Measurements from ENCODE around the gene GINS3. TPM values are rescaled to one million over a fixed set of nuclear protein-coding genes. Genes with fewer than 3 reads are reported as not detected.
"Not testable (repeated sequence)": the region's sequence is repeated elsewhere in the genome, so short reads cannot be mapped to it uniquely, and the experiment has no call there.

The GINS3 gene
- total RNA-seq, 1 experiment from 2014 or later = 16.4 TPM

GRCh38 chr16:58415003-58415402, 22.7 kb downstream of the GINS3 start:
- Histone ChIP-seq H4K8ac (replicated peaks; ENCODE audit: insufficient read length, low read depth, low read length) (no peak overlapping the region), H2AK5ac (ENCODE audit: insufficient read length, low read length) (no peak overlapping the region), H4K91ac (ENCODE audit: insufficient read length, low read depth, low read length) (no peak overlapping the region), H3K18ac (ENCODE audit: insufficient read length, low read depth, low read length) (no peak overlapping the region), H2BK20ac (ENCODE audit: low read depth, low read length, poor library complexity, severe bottlenecking) (no peak overlapping the region), H2BK120ac (ENCODE audit: low read depth, low read length, poor library complexity, severe bottlenecking) (no peak overlapping the region), H2BK15ac (ENCODE audit: low read depth, low read length) (no peak overlapping the region), H2BK5ac (ENCODE audit: insufficient read length, low read length) (no peak overlapping the region), H3K27me3 (ENCODE audit: insufficient read depth, low read length) (no peaks in the 10 kb centered on the region), H3T11ph (ENCODE audit: low read length) (no peak overlapping the region), H3K23ac (ENCODE audit: insufficient read length, low read depth, low read length) (no peak overlapping the region), H3K4me2 (ENCODE audit: insufficient read depth, insufficient read length, low read length) (no peak overlapping the region), H2AFZ (ENCODE audit: low read length) (no peak overlapping the region), H4K5ac (ENCODE audit: insufficient read length, low read depth, low read length) (no peak overlapping the region), H3K9ac (ENCODE audit: extremely low read depth, insufficient read length, low read length) (no peak overlapping the region), H3K4ac (ENCODE audit: low read depth, low read length) (no peak overlapping the region), H3K23me2 (ENCODE audit: insufficient read length, low read depth, low read length, poor library complexity, severe bottlenecking) (no peaks in the 10 kb centered on the region), H3K4me1 (ENCODE audit: insufficient read depth, low read length) (peaks cover 6% of the 10 kb centered on the region; the same call in 1 of the 2 replicates), H2BK12ac (ENCODE audit: insufficient read length, low read depth, low read length) (no peak overlapping the region), H3K79me1 (ENCODE audit: insufficient read depth, low read depth, low read length, poor library complexity, severe bottlenecking) (no peaks in the 10 kb centered on the region), H3K14ac (ENCODE audit: insufficient read depth, low read length) (no peak overlapping the region), H3K9me3 (ENCODE audit: control insufficient read depth, low read depth, low read length) (no peaks in the 10 kb centered on the region), H3K27ac (ENCODE audit: insufficient read length, low read depth, low read length) (no peak overlapping the region), H3K79me2 (ENCODE audit: insufficient read depth, low read length) (no peaks in the 10 kb centered on the region), H4K20me1 (ENCODE audit: control insufficient read depth, insufficient read depth, insufficient read length) (no peaks in the 10 kb centered on the region), H3K56ac (ENCODE audit: insufficient read length, low read depth, low read length) (no peak overlapping the region)
- Mint-ChIP-seq H3K27ac (no peak overlapping the region), H3K36me3 (ENCODE audit: insufficient read depth in 1 of 3, low read depth in 3 of 3) (no peaks in the 10 kb centered on the region), H3K4me3 (no peak overlapping the region), H3K9me3 (no peaks in the 10 kb centered on the region), H3K4me1 (peaks cover 17 to 32% of the 10 kb centered on the region in 2 experiments), H3K27me3 (ENCODE audit: low read depth) (peaks cover 13% of the 10 kb centered on the region)
- DNase-seq = no peak
- no peak for TF ChIP-seq CTCF (conservative IDR thresholded peaks at IDR 0.05)
- no CpG with 5 or more reads among the region's 4 CpGs for WGBS (ENCODE audit: extremely low coverage, insufficient read length, low lambda C conversion rate)

DNA sequence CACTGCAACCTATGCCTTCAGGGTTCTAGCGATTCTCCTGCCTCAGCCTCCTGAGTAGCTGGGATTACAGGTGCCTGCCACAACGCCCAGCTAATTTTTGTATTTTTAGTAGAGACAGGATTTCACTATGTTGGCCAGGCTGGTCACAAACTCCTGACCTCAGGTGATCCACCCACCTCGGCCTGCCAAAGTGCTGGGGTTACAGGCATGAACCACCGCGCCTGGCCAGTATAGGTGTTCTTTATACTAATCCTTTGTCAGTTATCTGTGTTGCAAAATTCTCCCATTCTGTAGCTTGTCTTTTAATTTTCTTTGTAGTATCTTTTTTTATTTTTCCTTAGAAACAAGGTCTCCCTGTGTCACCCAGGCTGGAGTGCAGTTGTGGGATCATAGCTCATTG, 23.7 kb downstream of the GINS3 start:
- H3K14ac ChIP-seq (ENCODE audit: insufficient read depth, low read length); H2BK12ac ChIP-seq (ENCODE audit: insufficient read length, low read depth, low read length); H3K79me1 ChIP-seq (ENCODE audit: insufficient read depth, low read depth, low read length, poor library complexity, severe bottlenecking); H3K36me3 Mint-ChIP-seq (ENCODE audit: insufficient read depth in 1 of 3, low read depth in 3 of 3); H3K27ac ChIP-seq (ENCODE audit: insufficient read length, low read depth, low read length); H3K4me2 ChIP-seq (ENCODE audit: insufficient read depth, insufficient read length, low read length); H3K56ac ChIP-seq (ENCODE audit: insufficient read length, low read depth, low read length); H3K9me3 Mint-ChIP-seq; H2AK5ac ChIP-seq (ENCODE audit: insufficient read length, low read length); H3K9me3 ChIP-seq (ENCODE audit: control insufficient read depth, low read depth, low read length); DNase-seq; H4K91ac ChIP-seq (ENCODE audit: insufficient read length, low read depth, low read length); H4K8ac ChIP-seq (replicated peaks; ENCODE audit: insufficient read length, low read depth, low read length); H3K4ac ChIP-seq (ENCODE audit: low read depth, low read length); H3K79me2 ChIP-seq (ENCODE audit: insufficient read depth, low read length); H3K9ac ChIP-seq (ENCODE audit: extremely low read depth, insufficient read length, low read length); H2BK20ac ChIP-seq (ENCODE audit: low read depth, low read length, poor library complexity, severe bottlenecking); H3K27me3 ChIP-seq (ENCODE audit: insufficient read depth, low read length); H4K20me1 ChIP-seq (ENCODE audit: control insufficient read depth, insufficient read depth, insufficient read length); H2AFZ ChIP-seq (ENCODE audit: low read length); H3K23me2 ChIP-seq (ENCODE audit: insufficient read length, low read depth, low read length, poor library complexity, severe bottlenecking); H3K27ac Mint-ChIP-seq; H2BK120ac ChIP-seq (ENCODE audit: low read depth, low read length, poor library complexity, severe bottlenecking); H3K4me1 ChIP-seq (ENCODE audit: insufficient read depth, low read length); H2BK5ac ChIP-seq (ENCODE audit: insufficient read length, low read length); H3T11ph ChIP-seq (ENCODE audit: low read length); H3K23ac ChIP-seq (ENCODE audit: insufficient read length, low read depth, low read length); H2BK15ac ChIP-seq (ENCODE audit: low read depth, low read length); H3K18ac ChIP-seq (ENCODE audit: insufficient read length, low read depth, low read length); H4K5ac ChIP-seq (ENCODE audit: insufficient read length, low read depth, low read length); H3K4me3 Mint-ChIP-seq: not testable (repeated sequence)
- H3K4me1 Mint-ChIP-seq = peaks cover 24 to 42% of the 10 kb centered on the region in 2 experiments
- H3K27me3 Mint-ChIP-seq (ENCODE audit: low read depth) = peaks cover 15% of the 10 kb centered on the region
- no CpG with 5 or more reads among the region's 5 CpGs for WGBS (ENCODE audit: extremely low coverage, insufficient read length, low lambda C conversion rate)
